NCI-H524 (cell line): ENCODE data around the gene RIMKLA.

Experiments used
- DNase-seq, 2 experiments: peaks; one replicate each; lab custom pipeline; 2025; lab: John Stamatoyannopoulos, UW

Gene RIMKLA

GRCh38 chr1:42380586-42381279, at the start of gene RIMKLA:
Gene RIMKLA, plus strand, starts transcription at chr1:42380792. Its CDS starts 143 bp downstream, at chr1:42380935.
- peak; percentile 48 to 75 for DNase-seq

- no peak for DNase-seq
Measured at GRCh38 chr1:42332877-42333276, 47.7 kb upstream of the RIMKLA start.

GRCh38 chr1:42333662-42334239, 46.8 kb upstream of the RIMKLA start:
- DNase-seq: no peak

GRCh38 chr1:42334240-42335049, 46.1 kb upstream of the RIMKLA start:
- DNase-seq: peak; percentile 62 to 84

- DNase-seq: peak; percentile 73 to 94
Measured at GRCh38 chr1:42335050-42335808, 45.4 kb upstream of the RIMKLA start, which contains the start of gene FOXJ3. Gene FOXJ3, minus strand, starts transcription at chr1:42335235. Its CDS starts 24,142 bp downstream, at chr1:42311093.

- no peak for DNase-seq
Measured at GRCh38 chr1:42335809-42336518, 44.6 kb upstream of the RIMKLA start.

- DNase-seq: no peak
Measured at GRCh38 chr1:42336978-42337377, 43.6 kb upstream of the RIMKLA start.

- no peak for DNase-seq
Measured at GRCh38 chr1:42340093-42340492, 40.5 kb upstream of the RIMKLA start.

GRCh38 chr1:42340901-42341300, 39.7 kb upstream of the RIMKLA start:
- no peak for DNase-seq

- DNase-seq: no peak
Measured at GRCh38 chr1:42343049-42343448, 37.5 kb upstream of the RIMKLA start.

- peak; percentile 73 to 86 for DNase-seq
Measured at GRCh38 chr1:42348498-42348897, 32.1 kb upstream of the RIMKLA start.

- DNase-seq: no peak
Measured at GRCh38 chr1:42350086-42350485, 30.5 kb upstream of the RIMKLA start.

GRCh38 chr1:42358791-42359190, 21.8 kb upstream of the RIMKLA start:
- DNase-seq: no peak

GRCh38 chr1:42359466-42359865, 21.1 kb upstream of the RIMKLA start:
- peak in 1 of 2 experiments; percentile 50 for DNase-seq

- no peak for DNase-seq
Measured at GRCh38 chr1:42364089-42364488, 16.5 kb upstream of the RIMKLA start.

- DNase-seq: no peak
Measured at GRCh38 chr1:42364542-42364941, 16.1 kb upstream of the RIMKLA start.

- DNase-seq: no peak
Measured at GRCh38 chr1:42365118-42365517, 15.5 kb upstream of the RIMKLA start.

- no peak for DNase-seq
Measured at GRCh38 chr1:42368096-42368795, 12.3 kb upstream of the RIMKLA start.

- no peak for DNase-seq
Measured at GRCh38 chr1:42369471-42369870, 11.1 kb upstream of the RIMKLA start.

- DNase-seq: no peak
Measured at GRCh38 chr1:42370876-42371549, 9.6 kb upstream of the RIMKLA start.
